ENCODE results near the gene C21orf58.
"Not testable (repeated sequence)": the region's sequence is repeated elsewhere in the genome, so short reads cannot be mapped to it uniquely, and the experiment has no call there.

Gene C21orf58

DNA sequence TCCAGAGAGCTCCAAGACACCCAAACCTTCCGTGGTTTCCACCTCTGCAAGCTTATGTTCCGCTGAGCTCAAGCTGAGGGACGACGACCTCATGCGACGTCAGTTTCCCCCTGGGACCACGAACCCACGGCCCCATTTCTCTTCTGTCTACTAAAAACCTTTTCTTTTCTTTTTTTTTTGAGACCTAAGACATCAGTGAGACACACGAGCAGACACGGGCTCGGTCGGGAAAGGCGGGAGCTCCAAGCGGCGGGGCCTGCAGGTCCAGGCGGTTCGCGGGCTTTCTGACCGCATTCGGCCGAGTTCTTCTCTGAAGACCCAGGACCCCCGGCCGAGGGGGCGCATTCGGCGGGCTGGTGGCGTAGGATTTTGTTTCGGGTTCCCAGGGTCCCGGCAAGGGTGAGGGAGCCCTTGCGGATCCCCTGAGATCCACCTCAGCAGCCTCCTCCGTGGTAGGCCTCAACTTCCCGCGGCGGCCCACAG, 402 bp downstream of the C21orf58 start:
- DNase-seq: no peak

DNA sequence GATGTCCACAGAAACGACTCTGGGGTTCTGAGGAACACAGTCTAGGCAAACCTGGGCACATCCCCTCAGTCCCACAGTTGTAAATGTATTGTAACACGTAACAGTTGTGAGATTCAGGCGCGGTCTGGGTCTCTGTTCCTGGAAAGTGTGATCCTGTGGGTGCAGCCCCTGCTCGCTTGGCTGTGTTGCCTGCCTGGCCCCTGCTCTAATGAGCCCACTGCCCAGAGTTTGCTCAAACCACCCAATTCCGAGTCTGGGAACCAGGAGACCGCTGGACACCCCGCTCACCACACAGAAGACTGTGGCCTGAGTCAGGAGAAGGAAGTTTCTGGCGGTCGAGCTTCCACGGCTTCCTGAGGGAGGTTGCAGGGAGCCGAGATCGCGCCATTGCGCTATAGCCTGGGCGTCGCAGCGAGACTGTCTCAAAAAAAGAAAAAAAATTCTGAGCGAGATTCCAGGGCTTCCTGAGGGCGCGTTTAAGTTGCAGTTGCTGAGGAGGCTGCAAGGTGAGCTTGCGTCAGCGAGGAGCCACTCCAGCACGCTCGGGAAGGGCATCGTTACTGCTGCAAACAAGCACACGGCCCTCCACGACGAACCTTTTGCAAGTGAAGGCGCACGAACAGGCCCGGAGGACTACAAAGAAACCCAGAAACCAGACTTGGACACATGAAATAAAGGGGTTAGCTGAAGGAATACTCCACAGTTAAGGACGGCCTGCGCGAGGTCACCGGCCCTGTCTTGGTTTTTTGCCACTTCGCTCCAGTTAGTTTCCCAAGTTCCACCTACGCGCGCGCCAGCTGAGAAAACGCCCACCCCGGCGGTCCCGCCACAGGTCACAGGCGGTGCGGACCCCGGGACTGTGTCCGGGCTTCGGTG, 1.1 kb downstream of the C21orf58 start:
- no peak for DNase-seq

DNA sequence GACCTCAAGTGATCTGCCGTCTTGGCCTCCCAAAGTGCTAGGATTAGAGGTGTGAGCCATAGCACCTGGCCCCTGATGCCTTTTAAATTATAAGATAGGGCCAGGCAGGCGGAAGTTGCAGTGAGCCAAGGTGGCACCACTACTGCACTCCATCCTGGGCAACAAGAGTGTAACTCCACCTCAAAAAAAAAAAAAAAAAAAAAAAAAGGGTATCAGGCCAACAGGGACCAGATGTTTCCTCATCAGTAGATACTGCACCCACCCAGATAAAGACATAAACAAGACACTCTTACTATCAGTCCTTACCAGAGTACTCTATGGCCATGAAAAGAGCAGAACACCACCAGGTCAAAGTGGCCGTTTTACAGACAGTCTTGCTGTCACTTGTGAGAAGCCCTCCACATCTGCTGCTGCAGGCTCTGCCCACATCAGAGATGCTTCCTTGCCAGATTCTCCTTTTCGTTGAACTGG, 3.3 kb downstream of the C21orf58 start:
- no peak for DNase-seq

DNA sequence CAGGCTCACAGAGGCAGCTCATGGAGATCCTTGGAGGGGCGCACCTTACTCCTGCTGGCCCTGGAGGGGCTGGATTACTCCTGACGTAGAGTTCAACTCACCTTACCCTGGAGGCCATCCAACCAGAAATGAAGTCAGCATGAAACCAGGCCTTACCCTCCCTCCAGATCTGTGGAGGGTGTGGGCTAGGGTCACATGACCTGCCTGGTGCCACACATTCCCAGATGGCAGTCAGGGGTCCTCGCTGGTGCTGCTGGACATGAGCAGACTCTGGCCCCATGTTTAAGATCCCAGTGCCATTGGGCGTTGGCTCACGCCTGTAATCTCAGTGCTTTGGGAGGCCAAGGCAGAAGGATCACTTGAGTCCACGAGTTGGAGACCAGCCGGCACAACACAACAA, 4.5 kb downstream of the C21orf58 start:
- DNase-seq: no peak

DNA sequence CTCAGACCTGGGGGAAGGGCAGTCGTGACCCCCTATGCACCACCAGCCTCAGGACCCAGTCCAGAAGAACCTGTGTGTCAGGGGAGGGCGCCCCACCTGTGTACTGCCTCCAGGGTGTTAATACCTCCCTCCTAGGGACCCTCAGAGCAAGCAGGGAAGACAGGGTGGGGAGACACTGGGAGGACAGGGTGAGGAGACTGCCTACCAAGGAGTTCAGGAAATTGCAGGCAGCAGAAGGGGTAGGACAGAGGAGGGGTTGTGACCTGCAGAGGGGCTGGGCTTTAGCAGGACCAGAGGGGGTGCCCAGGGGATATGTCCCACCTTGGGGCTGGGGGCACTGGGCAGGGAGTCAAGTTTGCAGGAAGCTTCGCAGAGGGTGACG, 5.2 kb downstream of the C21orf58 start:
- DNase-seq: no peak

DNA sequence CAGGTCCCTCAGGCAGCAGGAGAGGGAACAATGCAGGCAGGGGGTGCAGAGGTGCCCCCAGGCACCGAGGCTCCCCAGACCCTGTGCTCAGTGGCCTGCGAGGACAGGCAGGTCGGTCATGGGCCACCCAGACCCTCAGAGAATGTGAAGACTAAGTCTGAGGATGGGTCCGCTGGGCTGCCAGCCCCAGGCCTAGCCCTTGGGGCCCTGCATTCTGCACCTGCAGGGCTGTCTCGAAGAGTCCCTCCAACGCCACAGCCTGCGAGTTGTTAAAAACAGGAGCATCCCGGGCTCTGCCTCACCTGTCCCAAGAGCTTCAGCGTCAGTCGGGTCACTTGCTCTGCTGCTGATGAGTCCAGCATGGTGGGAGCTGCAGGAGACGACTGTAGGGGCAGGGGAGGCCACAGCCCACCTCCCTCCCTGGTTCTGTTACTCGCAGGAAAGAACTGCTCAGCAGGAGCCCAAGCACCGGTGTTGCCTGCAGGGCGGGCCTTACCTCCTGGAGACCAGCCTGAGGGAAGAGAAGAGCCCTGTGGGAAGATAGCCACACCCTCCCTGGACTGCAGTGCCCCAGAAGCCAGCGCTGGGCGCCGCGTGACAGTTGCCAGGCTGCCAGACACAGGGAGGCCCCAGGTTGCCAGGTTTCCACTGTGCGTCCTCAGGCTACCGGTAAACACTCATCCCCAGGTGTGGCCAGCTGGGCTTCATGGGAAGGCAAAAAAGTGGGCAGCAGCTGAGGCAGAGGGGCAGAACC, 5.8 kb downstream of the C21orf58 start:
- DNase-seq: no peak

DNA sequence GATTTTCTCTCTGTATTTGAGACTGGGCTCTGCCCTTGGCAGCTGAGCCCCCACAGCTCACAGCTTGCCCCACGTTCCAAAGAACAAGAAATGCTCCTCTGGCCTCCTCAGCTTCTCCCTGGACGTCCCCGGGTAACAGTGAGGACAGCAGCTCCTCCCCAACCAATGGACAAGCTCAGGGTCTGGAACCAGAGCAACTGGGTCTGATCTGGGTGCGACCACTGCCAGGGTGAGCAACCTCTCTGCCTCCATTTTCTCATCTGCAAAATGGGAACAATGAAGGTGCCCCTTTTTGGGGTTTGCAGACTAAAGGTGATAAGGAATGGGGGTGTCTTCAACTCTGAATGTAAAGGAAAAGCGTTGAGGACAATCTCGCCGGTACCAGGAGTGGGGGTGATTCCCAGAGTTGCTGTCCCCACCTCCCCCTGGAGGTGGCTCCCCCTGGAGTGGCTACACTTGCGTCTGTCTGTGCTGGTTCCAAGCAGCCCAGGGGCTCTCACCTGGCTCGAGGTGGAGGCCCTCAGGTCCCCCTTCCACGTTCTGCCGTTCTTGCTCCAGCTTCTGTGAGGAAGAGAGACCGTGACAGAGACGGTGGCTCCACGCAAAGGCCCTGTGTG, 6.9 kb downstream of the C21orf58 start:
- no peak for DNase-seq

DNA sequence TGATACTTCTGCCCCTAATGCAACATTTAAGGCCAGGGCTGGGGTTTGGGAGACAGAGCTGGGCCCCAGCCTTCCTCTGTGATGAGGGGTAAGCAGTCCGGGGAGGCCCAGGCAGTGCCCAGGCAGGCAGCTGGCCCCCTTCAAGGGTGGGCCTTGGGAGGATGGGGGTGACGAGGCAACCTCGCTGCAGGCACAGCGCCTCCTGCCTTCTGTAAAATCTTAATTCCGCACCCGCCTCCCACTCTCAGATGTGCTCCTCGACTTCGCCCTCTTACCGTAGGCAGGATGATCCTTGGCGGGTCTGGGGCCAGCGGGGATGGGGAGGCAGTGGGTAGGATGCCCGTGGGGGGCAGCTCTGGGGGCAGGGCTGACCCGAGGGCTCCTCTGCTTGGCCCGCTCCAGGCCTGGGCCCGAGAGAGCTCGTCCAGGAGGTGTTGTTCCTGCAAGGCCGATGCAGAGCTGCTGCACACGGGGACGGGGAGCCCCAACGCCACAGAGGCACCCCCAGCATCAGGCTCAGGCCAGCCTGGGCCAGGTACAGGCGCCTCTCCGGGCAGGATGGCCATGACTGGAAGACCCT, 9.1 kb downstream of the C21orf58 start:
- no peak for DNase-seq

DNA sequence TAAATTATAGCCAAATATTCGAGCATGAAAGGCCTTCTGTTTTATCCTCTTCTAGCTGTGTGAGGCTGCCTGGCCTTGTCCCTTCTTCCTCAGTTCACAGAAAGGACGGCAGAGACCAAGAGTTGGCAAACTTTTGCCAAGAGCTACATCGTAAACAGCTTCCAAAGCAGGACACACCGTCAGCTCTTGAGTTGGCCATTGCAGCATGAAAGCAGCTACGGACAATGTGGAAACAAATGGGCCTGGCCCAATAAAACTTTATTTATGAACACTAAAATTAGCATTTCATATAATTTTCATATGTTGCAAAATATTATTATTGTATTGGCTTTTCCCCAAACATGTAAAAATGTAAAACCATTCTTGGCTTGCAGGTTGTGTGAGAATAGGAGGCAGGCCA, 10.7 kb downstream of the C21orf58 start:
- DNase-seq: no peak

DNA sequence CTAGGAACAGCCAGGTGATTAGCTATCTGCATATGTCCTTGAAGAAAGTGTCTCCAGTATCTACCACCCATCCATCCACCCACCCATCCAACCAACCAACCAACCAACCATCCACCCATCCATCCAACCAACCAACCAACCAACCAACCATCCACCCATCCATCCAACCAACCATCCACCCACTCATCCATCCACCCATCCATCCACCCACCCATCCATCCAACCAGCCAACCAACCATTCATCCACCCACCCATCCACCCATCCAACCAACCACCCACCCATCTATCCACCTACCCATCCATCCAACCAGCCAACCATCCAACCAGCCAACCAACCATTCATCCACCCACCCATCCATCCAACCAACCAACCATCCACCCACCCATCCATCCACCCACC, 12.1 kb downstream of the C21orf58 start:
- no peak for DNase-seq

DNA sequence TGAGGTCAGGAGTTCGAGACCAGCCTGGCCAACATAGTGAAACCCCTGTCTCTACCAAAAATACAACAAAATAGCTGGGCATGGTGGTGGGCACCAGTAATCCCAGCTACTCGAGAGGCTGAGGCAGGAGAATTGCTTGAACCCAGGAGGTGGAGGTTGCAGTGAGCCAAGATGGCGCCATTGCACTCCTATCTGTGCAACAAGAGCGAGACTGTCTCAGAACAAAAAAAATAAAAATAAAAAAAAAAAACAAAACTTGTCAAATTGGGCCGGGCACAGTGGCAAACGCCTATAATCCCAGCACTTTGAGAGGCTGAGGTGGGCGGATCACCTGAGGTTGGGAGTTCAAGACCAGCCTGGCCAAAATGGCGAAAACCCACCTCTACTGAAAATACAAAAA, 13.4 kb downstream of the C21orf58 start:
- not testable (repeated sequence) for DNase-seq

DNA sequence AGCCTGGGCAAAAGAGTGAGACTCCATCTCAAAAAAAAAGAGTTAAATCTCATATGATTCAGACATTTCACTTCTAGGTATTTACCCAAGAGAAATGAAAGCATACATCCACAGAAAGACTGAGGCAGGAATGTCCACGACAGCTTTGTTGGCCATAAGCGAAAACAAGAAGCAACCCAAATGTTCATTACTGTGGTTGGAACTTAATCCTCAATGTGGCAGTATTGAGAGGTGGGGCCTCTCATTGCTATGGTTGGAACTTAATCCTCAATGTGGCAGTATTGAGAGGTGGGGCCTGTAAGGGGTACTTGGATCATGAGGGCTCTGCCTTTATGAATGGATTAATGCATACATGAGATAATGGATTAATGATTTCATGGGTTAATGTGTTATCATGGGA, 15.2 kb downstream of the C21orf58 start:
- DNase-seq: no peak

DNA sequence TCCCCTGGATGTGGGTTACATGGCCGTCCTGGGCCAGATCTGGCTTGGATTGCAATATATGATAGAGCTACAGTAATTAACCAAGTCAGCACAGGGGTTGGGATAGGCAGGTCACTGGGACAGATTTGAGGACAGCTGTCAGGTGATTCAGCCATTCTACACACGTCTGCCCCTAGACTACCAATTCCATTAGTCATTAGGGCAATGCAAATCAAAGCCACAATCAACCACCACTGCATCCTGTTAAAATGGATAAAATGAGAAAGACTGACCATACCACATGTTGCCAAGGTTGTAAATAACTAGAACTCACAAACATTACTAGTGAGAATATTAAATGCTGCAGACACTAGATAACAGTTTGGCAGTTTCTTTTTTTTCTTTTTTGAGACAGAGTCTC, 16.0 kb downstream of the C21orf58 start:
- DNase-seq: peak; percentile 40

DNA sequence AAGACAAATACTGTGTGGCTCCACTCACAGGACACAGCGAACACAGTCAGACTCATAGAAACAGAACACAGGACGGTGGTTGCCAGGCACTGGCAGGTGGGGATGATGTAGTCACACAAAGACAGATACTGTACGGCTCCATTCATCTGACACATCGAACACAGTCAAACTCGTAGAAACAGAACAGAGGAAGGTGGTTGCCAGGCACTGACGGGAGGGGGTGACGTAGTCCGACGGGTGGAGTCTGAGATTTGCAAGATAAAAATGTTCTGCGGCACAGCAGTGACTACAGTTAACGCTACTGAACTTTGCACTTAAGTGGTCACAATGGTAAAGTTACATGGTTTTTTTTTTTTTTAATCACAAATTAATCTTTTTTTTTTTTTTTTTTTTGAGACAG, 18.7 kb downstream of the C21orf58 start:
- no peak for DNase-seq

DNA sequence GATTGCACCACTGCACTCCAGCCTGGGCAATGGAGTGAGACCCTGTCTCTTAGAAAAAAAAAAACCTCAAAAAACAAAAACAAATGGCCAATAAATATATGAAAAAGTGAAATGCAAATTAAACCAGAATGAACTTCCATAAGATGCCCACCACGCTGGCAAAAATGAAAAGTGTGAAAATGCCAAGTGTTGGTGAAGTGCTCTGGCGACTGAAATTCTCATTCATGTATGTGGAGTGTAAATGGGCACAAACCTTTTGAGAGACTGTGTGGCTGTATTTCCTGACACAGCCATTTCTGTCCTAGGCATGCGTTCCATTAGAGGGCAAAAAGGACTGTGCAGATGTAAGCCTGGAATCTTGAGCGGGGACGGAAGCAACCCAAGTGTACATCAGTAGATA, 19.2 kb downstream of the C21orf58 start:
- no peak for DNase-seq

DNA sequence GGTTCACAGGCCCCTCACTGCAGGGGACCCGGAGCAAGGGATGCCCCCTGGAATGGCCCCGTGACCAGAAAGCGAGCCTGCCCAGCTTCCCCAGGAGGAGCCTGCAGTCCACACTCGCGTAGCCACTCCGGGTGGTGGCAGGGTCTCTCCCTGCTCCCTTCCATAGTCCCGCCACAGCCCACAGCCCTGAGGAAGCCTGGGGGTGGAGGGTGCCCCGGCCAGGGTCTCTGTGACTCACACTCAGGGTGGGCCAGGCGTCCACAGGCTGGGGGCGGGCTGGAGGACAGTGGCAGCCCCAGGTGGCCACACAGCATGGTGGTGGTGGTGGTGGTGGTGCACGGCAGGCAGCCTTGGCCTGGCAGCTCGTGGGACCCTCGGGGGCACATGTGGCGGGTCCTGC, 21.9 kb downstream of the C21orf58 start:
- DNase-seq: no peak

DNA sequence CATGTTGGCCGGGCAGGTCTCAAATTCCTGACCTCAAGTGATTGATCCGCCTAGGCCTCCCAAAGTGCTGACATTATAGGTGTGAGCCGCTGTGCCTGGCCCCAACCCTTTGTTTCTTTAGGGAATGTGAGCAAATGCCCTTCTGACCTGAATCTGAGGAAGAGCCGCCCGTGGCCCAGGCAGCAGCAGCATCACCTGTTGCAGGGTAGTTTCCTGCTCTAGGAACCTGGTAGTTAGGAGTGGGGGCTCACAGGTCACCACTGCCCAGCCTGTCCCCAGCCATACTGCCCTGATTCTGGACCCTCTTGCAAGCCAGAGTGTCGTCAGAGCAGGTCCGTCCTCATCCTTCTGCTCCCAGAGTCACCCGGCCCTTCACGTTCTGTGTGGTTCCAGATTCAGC, 24.5 kb downstream of the C21orf58 start:
- no peak for DNase-seq

DNA sequence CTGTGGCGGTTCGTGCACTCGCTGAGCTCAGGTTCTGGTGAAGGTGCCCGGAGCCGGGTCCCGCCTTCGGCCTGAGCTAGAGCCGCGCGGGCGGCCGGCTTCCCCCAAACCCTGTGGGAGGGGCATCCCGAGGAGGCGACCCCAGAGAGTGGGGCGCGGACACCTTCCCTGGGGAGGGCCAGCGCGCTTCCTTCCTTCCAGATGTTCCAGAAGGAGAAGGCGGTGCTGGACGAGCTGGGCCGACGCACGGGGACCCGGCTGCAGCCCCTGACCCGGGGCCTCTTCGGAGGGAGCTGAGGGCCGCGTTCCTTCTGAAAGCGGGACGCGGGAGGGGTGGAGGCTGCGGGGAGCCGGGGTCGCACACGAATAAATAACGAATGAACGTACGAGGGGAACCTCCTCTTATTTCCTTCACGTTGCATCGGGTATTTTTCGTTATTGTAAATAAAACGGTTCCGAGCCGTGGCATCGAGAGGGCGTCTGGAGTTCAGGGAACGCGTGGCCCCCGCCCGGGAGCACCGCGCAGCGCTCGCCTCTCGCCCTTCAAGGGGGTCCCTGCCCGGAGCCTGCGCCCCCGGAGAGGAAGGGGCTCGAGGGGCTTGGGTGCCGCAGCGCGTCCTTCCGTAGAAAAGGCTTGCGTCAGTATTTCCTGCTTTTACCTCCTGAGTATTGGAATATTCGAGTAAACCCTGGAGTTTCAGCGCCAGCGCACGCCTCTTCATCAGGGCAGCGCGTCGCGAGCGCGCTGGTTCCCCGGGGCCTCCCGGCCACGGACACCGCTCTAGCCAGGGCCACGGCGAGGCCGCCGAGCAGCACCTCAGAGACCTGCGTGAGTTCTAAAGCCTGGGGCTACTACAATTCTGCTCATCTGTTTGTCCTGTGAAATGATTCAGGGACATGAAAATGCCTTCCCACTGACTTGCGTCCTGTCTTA, 26.1 kb downstream of the C21orf58 start:
- no peak for DNase-seq

DNA sequence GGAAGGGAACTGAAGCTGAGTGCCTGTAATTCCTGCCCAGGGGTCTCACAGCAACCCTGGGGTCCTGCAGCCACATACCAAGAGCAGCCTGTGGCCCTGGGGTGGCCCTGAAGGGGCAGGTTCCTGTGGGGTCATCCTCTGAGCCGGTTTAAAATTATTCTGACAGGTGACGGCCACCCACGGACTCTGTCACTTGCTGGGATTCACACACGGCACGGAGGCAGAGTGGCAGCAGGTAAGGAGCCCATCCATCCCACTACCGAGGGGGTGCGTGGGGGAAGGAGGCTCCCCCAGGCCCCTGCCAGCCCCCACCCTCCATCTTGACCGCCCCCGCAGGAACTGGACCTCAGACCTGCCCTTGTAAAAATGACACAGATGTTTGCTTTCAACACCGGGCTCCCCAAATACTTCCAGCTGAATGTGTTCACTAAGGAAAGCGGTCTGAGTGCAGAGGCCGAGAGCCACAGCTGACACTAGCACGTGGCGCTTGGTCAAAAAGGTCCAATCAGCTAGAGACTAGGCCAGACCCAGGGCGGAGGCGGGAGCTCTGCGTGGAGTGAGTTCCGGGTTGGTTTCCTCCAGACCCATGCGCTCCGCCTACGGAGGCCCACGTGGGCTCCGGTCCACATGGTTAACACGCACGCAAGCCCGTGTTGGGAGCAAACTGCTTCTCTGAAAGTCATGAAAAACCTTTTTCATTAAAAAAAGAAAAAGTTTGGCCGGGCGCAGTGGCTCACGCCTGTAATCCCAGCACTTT, 27.5 kb downstream of the C21orf58 start:
- no peak for DNase-seq

DNA sequence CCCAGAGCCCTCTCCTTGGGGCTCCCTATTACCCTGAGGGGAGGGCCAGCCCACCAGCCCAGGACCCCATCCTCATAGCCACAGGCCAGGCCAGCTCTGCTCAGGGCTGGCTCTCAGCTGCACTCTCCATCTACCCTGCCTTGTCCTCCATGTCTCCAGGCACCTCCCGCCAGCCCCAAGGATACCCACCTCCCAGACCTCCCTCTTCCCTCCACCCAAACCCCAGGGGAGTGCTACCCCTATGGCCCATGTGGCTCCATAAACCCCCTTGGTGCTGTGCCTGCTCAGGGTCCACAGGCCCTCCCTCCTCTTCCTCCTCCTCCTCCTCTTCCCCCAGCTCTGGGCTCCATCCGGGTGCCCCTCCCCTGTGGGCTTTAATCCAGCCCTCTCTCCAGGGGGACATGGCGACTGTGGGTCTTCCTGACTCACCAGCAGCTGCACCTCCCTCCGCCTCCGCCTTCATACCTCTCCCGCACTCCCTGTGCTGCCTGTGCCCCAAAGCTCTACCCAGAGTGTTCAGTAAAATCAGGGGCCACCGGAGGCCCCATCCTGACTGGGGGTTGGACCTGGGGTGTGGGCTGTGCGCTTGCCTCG, 28.4 kb downstream of the C21orf58 start:
- no peak for DNase-seq

DNA sequence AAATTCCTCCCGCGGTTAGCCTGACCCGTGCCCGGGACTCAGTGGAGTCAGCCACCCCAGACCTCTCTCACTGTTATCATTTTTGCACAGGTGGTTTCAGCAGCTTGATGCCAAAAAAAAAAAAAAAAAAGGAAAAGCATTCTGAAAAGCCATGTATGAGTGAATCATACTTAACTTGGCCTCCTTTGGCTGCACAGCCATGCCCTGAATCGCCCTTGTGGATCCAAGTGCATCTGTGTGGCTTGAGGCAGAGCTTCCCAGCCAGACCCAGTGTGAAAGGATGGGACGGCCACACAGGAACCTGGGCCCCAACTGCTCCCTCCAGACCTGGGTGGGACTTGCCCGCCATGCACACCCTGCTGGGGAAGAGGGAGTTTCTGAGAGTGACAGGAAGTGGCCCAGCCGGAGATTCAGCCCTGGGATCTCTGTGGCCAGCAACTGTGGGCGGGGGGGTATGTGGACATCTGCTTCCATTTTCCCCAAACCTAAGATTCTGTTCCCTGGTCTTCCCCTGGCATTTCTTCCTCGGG, 29.0 kb downstream of the C21orf58 start:
- peak; percentile 76 for DNase-seq
